ENCODE data around the gene NME3.
A peak's percentile ranks its signal among the peaks of the same experiment; 100 is the strongest.

The NME3 gene

DNA sequence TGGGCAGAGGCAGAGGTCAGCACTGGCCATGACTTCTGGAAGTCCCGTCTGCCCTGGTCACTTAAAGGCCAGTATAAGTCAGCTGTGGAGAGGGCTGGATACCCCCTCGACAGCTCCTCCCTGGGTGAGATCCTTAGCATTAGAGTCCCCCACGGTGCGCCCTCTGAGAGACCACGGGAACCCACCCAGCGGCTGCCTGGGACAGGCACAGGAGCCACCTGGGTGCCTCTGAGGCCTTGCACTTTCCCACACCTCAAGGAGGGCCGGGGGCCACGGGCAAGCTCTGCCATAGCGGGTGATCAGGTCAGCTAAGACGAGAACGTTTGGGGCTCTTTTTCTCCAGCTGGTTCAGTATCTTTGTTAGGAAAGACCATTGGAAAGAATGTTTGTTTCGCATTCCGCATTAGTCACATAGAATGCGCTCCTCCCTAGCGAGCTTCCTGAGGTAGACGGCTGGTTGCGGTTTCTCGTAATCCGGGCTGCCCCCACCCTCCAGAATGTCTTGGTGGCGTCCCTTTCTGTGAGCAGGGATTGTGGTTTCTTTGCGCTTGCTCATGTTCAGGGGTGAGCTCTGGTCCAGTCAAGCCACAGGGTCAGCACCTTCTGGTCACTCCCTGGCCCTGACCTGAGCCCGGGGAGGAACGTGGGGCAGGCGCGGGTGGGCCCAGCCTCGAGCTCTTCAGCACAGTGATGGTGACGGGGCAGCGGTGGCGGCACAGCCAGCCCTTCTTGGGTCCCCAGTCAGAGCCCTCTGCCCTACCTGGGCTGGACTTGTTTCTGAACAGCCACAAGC lies 25.2 kb downstream of the NME3 start:
- Histone ChIP-seq H3K36me3 (ENCODE audit: low read depth) (peaks cover 23% of the 10 kb centered on the region), H3K4me1 (ENCODE audit: insufficient read depth, poor library complexity, severe bottlenecking) (peaks cover 20% of the 10 kb centered on the region), H3K27ac (ENCODE audit: poor library complexity, severe bottlenecking) (peak overlapping the region; percentile 80), H3K4me3 (ENCODE audit: severe bottlenecking) (no peak overlapping the region), H3K27me3 (ENCODE audit: insufficient read depth, poor library complexity, severe bottlenecking) (no peaks in the 10 kb centered on the region), H3K9me3 (ENCODE audit: severe bottlenecking) (no peaks in the 10 kb centered on the region)
- TF ChIP-seq, protein P1, sequence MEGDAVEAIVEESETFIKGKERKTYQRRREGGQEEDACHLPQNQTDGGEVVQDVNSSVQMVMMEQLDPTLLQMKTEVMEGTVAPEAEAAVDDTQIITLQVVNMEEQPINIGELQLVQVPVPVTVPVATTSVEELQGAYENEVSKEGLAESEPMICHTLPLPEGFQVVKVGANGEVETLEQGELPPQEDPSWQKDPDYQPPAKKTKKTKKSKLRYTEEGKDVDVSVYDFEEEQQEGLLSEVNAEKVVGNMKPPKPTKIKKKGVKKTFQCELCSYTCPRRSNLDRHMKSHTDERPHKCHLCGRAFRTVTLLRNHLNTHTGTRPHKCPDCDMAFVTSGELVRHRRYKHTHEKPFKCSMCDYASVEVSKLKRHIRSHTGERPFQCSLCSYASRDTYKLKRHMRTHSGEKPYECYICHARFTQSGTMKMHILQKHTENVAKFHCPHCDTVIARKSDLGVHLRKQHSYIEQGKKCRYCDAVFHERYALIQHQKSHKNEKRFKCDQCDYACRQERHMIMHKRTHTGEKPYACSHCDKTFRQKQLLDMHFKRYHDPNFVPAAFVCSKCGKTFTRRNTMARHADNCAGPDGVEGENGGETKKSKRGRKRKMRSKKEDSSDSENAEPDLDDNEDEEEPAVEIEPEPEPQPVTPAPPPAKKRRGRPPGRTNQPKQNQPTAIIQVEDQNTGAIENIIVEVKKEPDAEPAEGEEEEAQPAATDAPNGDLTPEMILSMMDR (IDR thresholded peaks at IDR 0.05; ENCODE audit: poor library complexity, severe bottlenecking): no peak
- DNase-seq (ENCODE audit: low spot score) (peak; percentile 73), ATAC-seq (ENCODE audit: low read depth) (peak; percentile 40)

DNA sequence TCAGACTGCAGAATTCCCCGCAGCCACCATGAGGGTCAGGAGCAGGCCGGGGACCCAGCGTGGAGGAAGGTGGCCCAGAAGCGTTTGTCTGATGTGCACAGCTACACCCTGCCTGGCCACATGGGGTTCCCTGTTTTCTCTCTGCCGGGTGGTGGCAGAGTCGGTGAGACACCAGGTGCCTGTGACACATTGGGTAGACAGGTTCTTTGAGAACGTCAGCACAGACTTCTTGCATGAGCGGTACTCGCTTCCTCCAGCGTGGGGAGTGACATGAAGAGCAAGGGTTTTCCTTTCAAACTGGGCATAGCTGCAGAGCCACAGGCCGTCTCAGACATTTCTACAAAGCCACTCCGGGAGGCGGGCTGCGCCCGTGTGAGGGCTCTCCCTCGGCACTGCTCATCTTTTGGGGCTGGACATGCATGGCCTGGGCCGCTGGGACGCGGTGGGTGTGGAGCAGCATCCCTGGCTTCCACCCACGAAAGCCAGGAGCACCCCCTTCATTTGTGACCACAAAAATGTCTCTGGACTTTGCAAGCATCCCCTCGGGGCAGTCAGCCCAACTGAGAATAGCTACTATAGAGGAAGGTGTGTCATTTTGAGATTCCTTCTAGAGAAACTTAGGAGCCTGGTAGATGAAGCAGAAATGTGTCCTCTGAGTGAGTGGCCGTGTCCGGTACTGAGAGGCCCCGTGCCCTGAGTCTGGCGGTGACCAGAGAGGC lies 26.0 kb downstream of the NME3 start:
- peak; percentile 50 for ATAC-seq (ENCODE audit: low read depth)
- H3K9me3 ChIP-seq (ENCODE audit: severe bottlenecking): no peaks in the 10 kb centered on the region
- DNase-seq (ENCODE audit: low spot score): peak; percentile 84
- H3K36me3 ChIP-seq (ENCODE audit: low read depth): peaks cover 16% of the 10 kb centered on the region
- no peaks in the 10 kb centered on the region for H3K27me3 ChIP-seq (ENCODE audit: insufficient read depth, poor library complexity, severe bottlenecking)
- peak overlapping the region; percentile 80 for H3K27ac ChIP-seq (ENCODE audit: poor library complexity, severe bottlenecking)
- no peak overlapping the region for H3K4me3 ChIP-seq (ENCODE audit: severe bottlenecking)
- H3K4me1 ChIP-seq (ENCODE audit: insufficient read depth, poor library complexity, severe bottlenecking): peaks cover 20% of the 10 kb centered on the region
- TF ChIP-seq, protein P1 (IDR thresholded peaks at IDR 0.05; ENCODE audit: poor library complexity, severe bottlenecking): no peak

DNA sequence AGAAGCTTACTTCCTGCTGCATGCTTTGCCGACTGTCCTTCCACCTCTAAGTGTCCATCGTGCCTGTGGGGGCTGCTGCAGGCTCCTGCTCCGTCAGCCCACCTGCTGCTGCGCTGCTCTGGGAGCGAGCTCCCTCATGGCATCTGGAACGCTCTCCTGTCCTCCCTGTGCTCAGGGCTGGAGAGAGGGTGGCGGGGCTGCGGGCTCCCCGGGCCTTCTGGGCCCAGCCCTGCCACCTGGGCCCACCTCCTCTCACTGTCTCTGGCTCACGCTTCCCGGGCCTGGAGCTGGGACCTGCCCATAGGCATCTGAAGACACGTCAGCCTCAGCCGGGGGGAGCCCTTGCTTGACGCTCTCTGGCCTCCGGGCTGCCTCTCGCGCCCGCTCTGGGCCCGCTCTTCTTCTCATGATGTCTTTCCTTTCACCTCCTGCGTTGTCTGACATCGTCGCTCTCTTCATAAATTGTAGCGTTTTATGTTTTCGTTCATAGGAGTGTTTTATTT lies 27.0 kb downstream of the NME3 start:
- ATAC-seq (ENCODE audit: low read depth): no peak

DNA sequence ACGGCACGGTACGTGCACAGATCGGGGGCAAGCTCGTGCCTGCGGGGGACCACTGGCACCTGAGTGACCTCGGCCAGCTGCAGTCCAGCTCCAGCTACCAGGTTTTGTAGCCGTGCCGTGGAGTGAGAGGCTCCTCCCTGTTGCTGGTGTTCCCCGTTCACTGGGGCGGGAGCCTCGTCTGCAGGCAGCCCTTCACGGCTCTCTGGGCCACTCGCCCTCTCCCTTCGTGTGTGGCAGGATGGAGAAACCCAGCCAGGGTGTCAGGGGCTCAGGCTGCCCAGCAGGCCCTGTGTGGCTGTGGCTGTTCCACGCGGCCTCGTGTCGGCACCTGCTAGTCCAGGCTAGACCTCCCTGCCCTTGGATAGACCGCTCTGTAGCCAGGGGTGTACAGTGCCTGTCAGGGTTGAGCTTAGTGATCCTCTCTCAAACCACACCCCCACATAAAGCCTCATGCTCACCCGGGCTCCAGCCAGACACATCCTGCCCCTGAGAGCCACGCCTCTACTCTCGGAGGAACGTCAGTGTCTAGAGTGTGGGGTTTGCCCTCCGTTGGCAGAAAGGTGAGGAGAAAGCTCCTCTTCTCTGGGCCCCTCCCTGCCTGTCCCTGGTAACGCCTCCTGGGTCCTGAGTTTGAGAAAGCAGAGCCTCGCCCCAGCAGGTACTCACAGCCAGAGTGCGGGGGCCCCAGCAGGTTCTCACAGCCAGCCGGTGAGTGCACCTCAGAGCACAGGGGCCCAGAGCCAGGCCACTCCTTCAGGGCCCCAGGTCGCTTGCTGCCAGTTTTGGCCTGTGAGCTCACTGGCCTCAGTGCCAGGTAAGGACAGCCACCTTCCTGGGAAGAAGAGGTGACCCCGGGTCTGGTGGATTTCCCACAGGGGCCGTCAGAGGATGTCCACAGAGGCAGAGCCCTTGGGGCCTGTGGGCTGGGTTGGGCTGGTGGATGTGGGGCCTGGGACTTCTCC lies 27.7 kb downstream of the NME3 start:
- TF ChIP-seq, protein P1 (IDR thresholded peaks at IDR 0.05; ENCODE audit: poor library complexity, severe bottlenecking): no peak
- ATAC-seq (ENCODE audit: low read depth): peak; percentile 59
- no peak overlapping the region for H3K4me3 ChIP-seq (ENCODE audit: severe bottlenecking)
- no peaks in the 10 kb centered on the region for H3K9me3 ChIP-seq (ENCODE audit: severe bottlenecking)
- peak overlapping the region; percentile 80 for H3K27ac ChIP-seq (ENCODE audit: poor library complexity, severe bottlenecking)
- H3K27me3 ChIP-seq (ENCODE audit: insufficient read depth, poor library complexity, severe bottlenecking): no peaks in the 10 kb centered on the region
- DNase-seq (ENCODE audit: low spot score): peak; percentile 79
- H3K4me1 ChIP-seq (ENCODE audit: insufficient read depth, poor library complexity, severe bottlenecking): peaks cover 20% of the 10 kb centered on the region
- H3K36me3 ChIP-seq (ENCODE audit: low read depth): peaks cover 11% of the 10 kb centered on the region; the same call in 1 of the 2 replicates

More for the DNA sequence above, 27.0 kb downstream of the NME3 start:
- TF ChIP-seq, protein P1 (IDR thresholded peaks at IDR 0.05; ENCODE audit: poor library complexity, severe bottlenecking): no peak
- peaks cover 20% of the 10 kb centered on the region for H3K4me1 ChIP-seq (ENCODE audit: insufficient read depth, poor library complexity, severe bottlenecking)
- H3K9me3 ChIP-seq (ENCODE audit: severe bottlenecking): no peaks in the 10 kb centered on the region
- peaks cover 11% of the 10 kb centered on the region for H3K36me3 ChIP-seq (ENCODE audit: low read depth)
- H3K4me3 ChIP-seq (ENCODE audit: severe bottlenecking): no peak overlapping the region
- no peak for DNase-seq (ENCODE audit: low spot score)
- no peaks in the 10 kb centered on the region for H3K27me3 ChIP-seq (ENCODE audit: insufficient read depth, poor library complexity, severe bottlenecking)
- H3K27ac ChIP-seq (ENCODE audit: poor library complexity, severe bottlenecking): peak overlapping the region; percentile 80

All from RWPE2 (cell line).